Left ventricle myocardium inferior (tissue), 1 donor: ENCODE data around the gene TNFRSF21. TPM values are rescaled to one million over a fixed set of nuclear protein-coding genes. Genes with fewer than 3 reads are reported as not detected.

Source experiments
- DNase-seq: peaks from one replicate; pipeline ENCODE4 v3.0.0-alpha.2; 2020
- H3K27ac ChIP-seq: fragments of 200-600 bp; replicated peaks from 2 replicates; pipeline ENCODE4 v1.8.0; 2021
- H3K27me3 ChIP-seq: fragments of 200-600 bp; 2 replicates; pipeline ENCODE4 v1.8.0; 2021; ENCODE audit warnings: low read depth
- H3K36me3 ChIP-seq: fragments of 200-600 bp; 2 replicates; pipeline ENCODE4 v1.8.0; 2021
- H3K4me1 ChIP-seq: fragments of 200-600 bp; 2 replicates; pipeline ENCODE4 v1.8.0; 2021
- H3K4me3 ChIP-seq: fragments of 200-600 bp; 2 replicates; pipeline ENCODE4 v1.8.0; 2021; ENCODE audit warnings: mild to moderate bottlenecking, moderate library complexity
- H3K9me3 ChIP-seq: fragments of 200-600 bp; replicated peaks from 2 replicates; pipeline ENCODE4 v1.8.0; 2021
- CTCF ChIP-seq: fragments of 200-600 bp; IDR thresholded peaks from 2 replicates; pipeline ENCODE4 v1.8.0; 2021; ENCODE audit warnings: antibody characterized with exemption, mild to moderate bottlenecking, borderline replicate concordance
- intact Hi-C: fragments of 100-400 bp; cut with micrococcal nuclease; formaldehyde crosslinking; loops from one replicate; pipeline ENCODE4 v1.11.0; 2022
- total RNA-seq: library from RNA; stranded (reverse); fragmentation: NEBNext Ultra II Directional; extraction: Animal tissue kit (Norgen Biotek cat#: 25700); gene quantifications from one replicate; pipeline ENCODE4 v1.2.1, GENCODE V29; 2021
- donor health status: DM: no; HTN: yes; CAD: no; lungs with severe emphysema.

Gene TNFRSF21
- total RNA-seq, 1 donor from 2014 or later, result 6.3 TPM

GRCh38 chr6:47288267-47289090 lies 21.2 kb downstream of the TNFRSF21 start:
- Histone ChIP-seq H3K36me3 (peaks cover 21% of the 10 kb centered on the region), H3K27me3 (peaks cover 5% of the 10 kb centered on the region), H3K4me1 (peaks cover 6% of the 10 kb centered on the region), H3K4me3 (no peak overlapping the region), H3K27ac (no peak overlapping the region), H3K9me3 (peaks cover 14% of the 10 kb centered on the region)
- DNase-seq, result no peak
- TF ChIP-seq CTCF, result no peak
- intact Hi-C loops, result no loop called here

GRCh38 chr6:47286301-47286700 lies 23.4 kb downstream of the TNFRSF21 start:
- Histone ChIP-seq H3K4me1 (peaks cover 6% of the 10 kb centered on the region), H3K9me3 (peaks cover 9% of the 10 kb centered on the region), H3K36me3 (peaks cover 21% of the 10 kb centered on the region), H3K27ac (no peak overlapping the region), H3K4me3 (no peak overlapping the region), H3K27me3 (no peaks in the 10 kb centered on the region)
- no peak for DNase-seq
- no peak for TF ChIP-seq CTCF
- intact Hi-C loops, result no loop called here

- no peaks in the 10 kb centered on the region for H3K27me3 ChIP-seq
- H3K36me3 ChIP-seq, result peaks cover 21% of the 10 kb centered on the region
- H3K4me3 ChIP-seq, result no peak overlapping the region
- DNase-seq, result no peak
- no peaks in the 10 kb centered on the region for H3K9me3 ChIP-seq
- H3K27ac ChIP-seq, result no peak overlapping the region
- no peak for TF ChIP-seq CTCF
- intact Hi-C loops, result no loop called here
- peaks cover 6% of the 10 kb centered on the region for H3K4me1 ChIP-seq
Measured at GRCh38 chr6:47283993-47284392, 25.7 kb downstream of the TNFRSF21 start.

DNA sequence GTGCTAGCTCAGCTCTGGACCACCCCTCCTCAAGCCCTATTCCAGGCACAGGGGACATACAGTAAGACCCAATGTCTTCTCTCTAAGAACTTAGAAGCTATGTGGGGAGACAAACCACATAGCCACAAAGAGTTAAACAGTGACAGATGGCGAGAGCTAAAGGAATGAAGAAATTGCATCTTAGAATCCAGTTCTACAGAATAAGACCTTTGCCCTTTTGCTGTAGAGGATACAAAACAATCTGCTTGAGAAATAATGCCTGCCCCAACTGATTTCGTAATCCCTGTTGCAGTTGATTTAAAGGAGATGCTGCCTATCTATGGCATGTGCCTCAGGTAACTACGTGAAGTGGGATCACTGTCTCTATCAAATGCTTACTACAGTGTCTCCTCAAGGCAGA lies 31.2 kb downstream of the TNFRSF21 start:
- H3K27ac ChIP-seq, result no peak overlapping the region
- no peak for TF ChIP-seq CTCF
- H3K36me3 ChIP-seq, result peaks cover under 1% of the 10 kb centered on the region
- intact Hi-C loops, result no loop called here
- no peak overlapping the region for H3K4me3 ChIP-seq
- no peaks in the 10 kb centered on the region for H3K4me1 ChIP-seq
- peaks cover 4% of the 10 kb centered on the region for H3K9me3 ChIP-seq
- DNase-seq, result no peak
- no peaks in the 10 kb centered on the region for H3K27me3 ChIP-seq

GRCh38 chr6:47277702-47278101 lies 32.0 kb downstream of the TNFRSF21 start:
- Histone ChIP-seq H3K9me3 (peaks cover 4% of the 10 kb centered on the region), H3K4me1 (no peaks in the 10 kb centered on the region), H3K36me3 (no peaks in the 10 kb centered on the region), H3K27ac (no peak overlapping the region), H3K4me3 (no peak overlapping the region), H3K27me3 (no peaks in the 10 kb centered on the region)
- intact Hi-C loops, result no loop called here
- TF ChIP-seq CTCF, result no peak
- DNase-seq, result no peak
